Thyroid gland (tissue), 4 donors: ENCODE data around the gene SLC30A9. TPM values are rescaled to one million over a fixed set of nuclear protein-coding genes. Genes with fewer than 3 reads are reported as not detected.

ENCODE experiments used
- DNase-seq, 2 donors: peaks; one replicate each; pipeline ENCODE4 v3.0.0-alpha.2; 2019
- H3K27ac ChIP-seq, 3 donors: fragments of 200-600 bp; sonication (generic); 1 replicate in 2 of 3; 2 replicates in 1 of 3; pipeline ENCODE4 v1.5.1; 2016 to 2019; ENCODE audit warnings: mild to moderate bottlenecking in 1 of 3, moderate library complexity in 1 of 3
- H3K27me3 ChIP-seq: fragments of 200-600 bp; sonication (generic); one replicate; pipeline ENCODE4 v1.5.1; 2019
- H3K36me3 ChIP-seq, 2 donors: fragments of 200-600 bp; sonication (generic); one replicate each; pipeline ENCODE4 v1.5.1; 2016 to 2019
- H3K4me1 ChIP-seq, 2 donors: fragments of 200-600 bp; sonication (generic); one replicate each; pipeline ENCODE4 v1.5.1; 2017 to 2019
- H3K4me3 ChIP-seq, 3 donors: fragments of 200-600 bp; sonication (generic); replicated peaks in 1 of 3; 1 replicate in 2 of 3; 2 replicates in 1 of 3; pipeline ENCODE4 v1.5.1; 2016; ENCODE audit warnings: mild to moderate bottlenecking in 1 of 3
- H3K9me3 ChIP-seq: fragments of 200-600 bp; sonication (generic); one replicate; pipeline ENCODE4 v1.5.1; 2017
- CTCF ChIP-seq, 6 experiments: fragments of 200-600 bp in 3 of 6; fragments of 450-650 bp in 3 of 6; sonication (generic) in 3 of 6; IDR thresholded peaks; one replicate each; pipeline ENCODE4 v1.5.1; 2016 to 2019; ENCODE audit warnings: antibody characterized with exemption in 6 of 6, mild to moderate bottlenecking in 2 of 6, inconsistent platforms in 1 of 6, moderate library complexity in 1 of 6
- POLR2A ChIP-seq, 2 donors: fragments of 450-650 bp; IDR thresholded peaks; one replicate each; pipeline ENCODE4 v1.6.1; 2017; ENCODE audit warnings: antibody characterized with exemption in 2 of 2, mild to moderate bottlenecking in 2 of 2, moderate library complexity in 1 of 2
- WGBS, 2 donors: methylation state at CpG; one replicate each; pipeline ENCODE4 v1.1.5; 2017; 5-methylcytosine and 5-hydroxymethylcytosine counted together
- intact Hi-C: fragments of 100-400 bp; cut with DNase I; formaldehyde crosslinking; loops from one replicate; pipeline ENCODE4 v1.15.1; 2023
- total RNA-seq, 4 donors: library from RNA; depleted of rRNA; stranded (reverse); fragments of >200 nt; gene quantifications; one replicate each; pipeline ENCODE4 v1.2.3, GENCODE V29; 2016

SLC30A9 gene
- total RNA-seq, 4 donors from 2014 or later: 75.6 to 158 (median 116) TPM

- no peak for DNase-seq
- no peak overlapping the region for H3K27ac ChIP-seq
- no peaks in the 10 kb centered on the region for H3K9me3 ChIP-seq
- peaks cover 0 to 8% of the 10 kb centered on the region in 2 donors for H3K4me1 ChIP-seq
- H3K27me3 ChIP-seq: no peaks in the 10 kb centered on the region
- WGBS, 2 donors: 61 to 82% methylated on average over 1 of the region's 1 CpG
- intact Hi-C loops: no loop called here
- no peak overlapping the region for H3K4me3 ChIP-seq
- no peaks in the 10 kb centered on the region for H3K36me3 ChIP-seq
- no peak for TF ChIP-seq CTCF (IDR thresholded peaks at IDR 0.05)
- no peak for TF ChIP-seq POLR2A (IDR thresholded peaks at IDR 0.05)
These were observed 5.2 kb upstream of the SLC30A9 start for GRCh38 chr4:41985151-41985550.

- intact Hi-C loops: no loop called here
- H3K9me3 ChIP-seq: no peaks in the 10 kb centered on the region
- TF ChIP-seq CTCF (IDR thresholded peaks at IDR 0.05) (no peak), POLR2A (IDR thresholded peaks at IDR 0.05) (no peak)
- H3K36me3 ChIP-seq: no peaks in the 10 kb centered on the region
- 1 to 2% methylated on average over 12 of the region's 12 CpGs for WGBS, 2 donors
- peak overlapping the region; percentile 83 to 92 (median 92) for H3K4me3 ChIP-seq
- H3K27ac ChIP-seq: peak overlapping the region in 1 of 3 donors; percentile 66
- H3K4me1 ChIP-seq: peaks cover 15 to 20% of the 10 kb centered on the region in 2 donors
- H3K27me3 ChIP-seq: no peaks in the 10 kb centered on the region
- DNase-seq: no peak
These were observed 351 bp upstream of the SLC30A9 start for GRCh38 chr4:41989994-41990364.

- WGBS, 2 donors: 93% methylated on average over 10 of the region's 10 CpGs
- Histone ChIP-seq H3K4me1 (peaks cover 14 to 15% of the 10 kb centered on the region in 2 donors), H3K27me3 (no peaks in the 10 kb centered on the region), H3K36me3 (no peaks in the 10 kb centered on the region), H3K27ac (no peak overlapping the region), H3K9me3 (no peaks in the 10 kb centered on the region), H3K4me3 (no peak overlapping the region)
- intact Hi-C loops: no loop called here
- no peak for DNase-seq
- no peak for TF ChIP-seq CTCF (IDR thresholded peaks at IDR 0.05)
- TF ChIP-seq POLR2A (IDR thresholded peaks at IDR 0.05): no peak
These were observed 1.8 kb downstream of the SLC30A9 start for GRCh38 chr4:41991916-41992767.

GRCh38 chr4:41992967-41993857 lies 2.9 kb downstream of the SLC30A9 start:
- DNase-seq: no peak
- TF ChIP-seq POLR2A (IDR thresholded peaks at IDR 0.05) (no peak), CTCF (IDR thresholded peaks at IDR 0.05) (no peak)
- 86 to 90% methylated on average over 4 of the region's 4 CpGs for WGBS, 2 donors
- Histone ChIP-seq H3K4me1 (peaks cover 12 to 15% of the 10 kb centered on the region in 2 donors), H3K27ac (no peak overlapping the region), H3K4me3 (no peak overlapping the region), H3K36me3 (no peaks in the 10 kb centered on the region), H3K27me3 (no peaks in the 10 kb centered on the region), H3K9me3 (no peaks in the 10 kb centered on the region)
- intact Hi-C loops: no loop called here
